ENCODE data around the gene ZNF814.

GRCh38 chr19:57900311-57900710 lies 11.5 kb upstream of the ZNF814 start:
- TF ChIP-seq POLR2AphosphoS5 (IDR thresholded peaks at IDR 0.05) (no peak), CTCF (IDR thresholded peaks at IDR 0.05) (no peak)
